Measurements from ENCODE around the gene IL17REL.

The IL17REL gene

DNA sequence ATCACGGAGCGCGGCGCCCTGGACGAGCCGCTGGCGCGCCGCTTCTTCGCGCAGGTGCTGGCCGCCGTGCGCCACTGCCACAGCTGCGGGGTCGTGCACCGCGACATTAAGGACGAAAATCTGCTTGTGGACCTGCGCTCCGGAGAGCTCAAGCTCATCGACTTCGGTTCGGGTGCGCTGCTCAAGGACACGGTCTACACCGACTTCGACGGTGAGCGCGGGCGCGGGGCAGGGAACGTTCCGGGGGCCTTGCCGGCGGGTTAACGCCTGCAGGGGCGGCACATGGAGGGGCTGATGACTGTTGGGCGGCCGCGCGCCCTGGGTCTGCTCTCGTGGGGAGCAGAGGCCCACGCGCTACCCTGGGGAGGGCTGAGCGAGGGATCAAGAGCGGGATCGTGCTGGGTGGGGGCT is 51.0 kb downstream of the IL17REL start:
- Histone ChIP-seq H3K27me3 (no peaks in the 10 kb centered on the region), H3K4me1 (peaks cover 16% of the 10 kb centered on the region), H3K4me3 (ENCODE audit: low read depth, low read length) (peak overlapping the region; percentile 87), H3K9me3 (no peaks in the 10 kb centered on the region), H3K36me3 (peaks cover 21% of the 10 kb centered on the region)
- peak; percentile 41 for DNase-seq
- TF ChIP-seq, protein P1, sequence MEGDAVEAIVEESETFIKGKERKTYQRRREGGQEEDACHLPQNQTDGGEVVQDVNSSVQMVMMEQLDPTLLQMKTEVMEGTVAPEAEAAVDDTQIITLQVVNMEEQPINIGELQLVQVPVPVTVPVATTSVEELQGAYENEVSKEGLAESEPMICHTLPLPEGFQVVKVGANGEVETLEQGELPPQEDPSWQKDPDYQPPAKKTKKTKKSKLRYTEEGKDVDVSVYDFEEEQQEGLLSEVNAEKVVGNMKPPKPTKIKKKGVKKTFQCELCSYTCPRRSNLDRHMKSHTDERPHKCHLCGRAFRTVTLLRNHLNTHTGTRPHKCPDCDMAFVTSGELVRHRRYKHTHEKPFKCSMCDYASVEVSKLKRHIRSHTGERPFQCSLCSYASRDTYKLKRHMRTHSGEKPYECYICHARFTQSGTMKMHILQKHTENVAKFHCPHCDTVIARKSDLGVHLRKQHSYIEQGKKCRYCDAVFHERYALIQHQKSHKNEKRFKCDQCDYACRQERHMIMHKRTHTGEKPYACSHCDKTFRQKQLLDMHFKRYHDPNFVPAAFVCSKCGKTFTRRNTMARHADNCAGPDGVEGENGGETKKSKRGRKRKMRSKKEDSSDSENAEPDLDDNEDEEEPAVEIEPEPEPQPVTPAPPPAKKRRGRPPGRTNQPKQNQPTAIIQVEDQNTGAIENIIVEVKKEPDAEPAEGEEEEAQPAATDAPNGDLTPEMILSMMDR (IDR thresholded peaks at IDR 0.05; ENCODE audit: low read depth, low read length): no peak

DNA sequence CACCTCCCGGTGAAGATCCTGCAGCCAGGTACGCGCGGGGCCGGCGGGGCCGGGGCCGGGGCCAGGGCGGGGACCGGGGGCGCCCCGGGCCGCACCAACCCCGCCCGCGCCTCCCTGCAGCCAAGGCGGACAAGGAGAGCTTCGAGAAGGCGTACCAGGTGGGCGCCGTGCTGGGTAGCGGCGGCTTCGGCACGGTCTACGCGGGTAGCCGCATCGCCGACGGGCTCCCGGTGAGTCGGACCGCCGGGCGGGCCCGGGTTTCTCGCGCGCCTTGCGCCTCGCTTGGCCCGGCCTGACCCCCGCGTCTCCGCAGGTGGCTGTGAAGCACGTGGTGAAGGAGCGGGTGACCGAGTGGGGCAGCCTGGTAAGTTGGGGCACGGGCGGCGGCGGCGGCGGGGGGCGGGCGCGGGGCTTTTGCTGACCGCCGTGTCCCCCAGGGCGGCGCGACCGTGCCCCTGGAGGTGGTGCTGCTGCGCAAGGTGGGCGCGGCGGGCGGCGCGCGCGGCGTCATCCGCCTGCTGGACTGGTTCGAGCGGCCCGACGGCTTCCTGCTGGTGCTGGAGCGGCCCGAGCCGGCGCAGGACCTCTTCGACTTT is 51.5 kb downstream of the IL17REL start:
- Histone ChIP-seq H3K36me3 (peaks cover 21% of the 10 kb centered on the region), H3K4me1 (peaks cover 15% of the 10 kb centered on the region), H3K4me3 (ENCODE audit: low read depth, low read length) (peak overlapping the region; percentile 87)

DNA sequence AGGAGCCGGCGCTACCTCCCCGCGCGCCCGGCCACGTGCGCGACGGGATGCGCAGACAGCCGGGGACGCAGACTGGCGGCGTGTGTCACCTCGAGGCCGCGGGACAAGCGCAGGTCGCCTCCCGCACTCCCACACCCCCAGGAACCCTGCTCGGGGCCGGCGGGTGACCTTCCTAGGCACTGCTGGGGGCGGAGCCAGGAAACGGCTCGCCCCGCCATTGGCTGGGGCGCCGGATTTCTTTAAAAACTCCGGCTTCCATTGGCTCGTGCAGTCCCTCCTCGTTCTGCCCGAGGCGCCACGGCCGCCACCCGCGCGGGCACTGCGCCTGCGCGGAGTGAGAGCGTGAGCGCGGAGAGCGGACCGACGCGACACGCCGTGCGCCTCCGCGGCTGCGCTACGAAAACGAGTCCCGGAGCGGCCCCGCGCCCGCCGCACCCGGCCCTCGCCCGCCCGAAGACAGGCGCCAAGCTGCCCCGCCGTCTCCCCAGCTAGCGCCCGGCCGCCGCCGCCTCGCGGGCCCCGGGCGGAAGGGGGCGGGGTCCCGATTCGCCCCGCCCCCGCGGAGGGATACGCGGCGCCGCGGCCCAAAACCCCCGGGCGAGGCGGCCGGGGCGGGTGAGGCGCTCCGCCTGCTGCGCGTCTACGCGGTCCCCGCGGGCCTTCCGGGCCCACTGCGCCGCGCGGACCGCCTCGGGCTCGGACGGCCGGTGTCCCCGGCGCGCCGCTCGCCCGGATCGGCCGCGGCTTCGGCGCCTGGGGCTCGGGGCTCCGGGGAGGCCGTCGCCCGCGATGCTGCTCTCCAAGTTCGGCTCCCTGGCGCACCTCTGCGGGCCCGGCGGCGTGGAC is 52.2 kb downstream of the IL17REL start, which contains the start of gene PIM3:
Gene PIM3, plus strand, starts transcription at position 614 of the 846 bp plus-strand sequence. Its CDS starts 176 bp downstream, at position 790.
- peaks cover 15% of the 10 kb centered on the region for H3K4me1 ChIP-seq
- peak; percentile 94 for DNase-seq
- no peaks in the 10 kb centered on the region for H3K9me3 ChIP-seq
- TF ChIP-seq, protein P1 (IDR thresholded peaks at IDR 0.05; ENCODE audit: low read depth, low read length): no peak
- peaks cover 21% of the 10 kb centered on the region for H3K36me3 ChIP-seq
- no peaks in the 10 kb centered on the region for H3K27me3 ChIP-seq
- peak within 1 kb of the TSS; percentile 87 for H3K4me3 ChIP-seq (ENCODE audit: low read depth, low read length)

More for the DNA sequence above, 51.5 kb downstream of the IL17REL start:
- Histone ChIP-seq H3K9me3 (no peaks in the 10 kb centered on the region), H3K27me3 (no peaks in the 10 kb centered on the region)
- TF ChIP-seq, protein P1 (IDR thresholded peaks at IDR 0.05; ENCODE audit: low read depth, low read length): no peak
- DNase-seq: peak; percentile 56

DNA sequence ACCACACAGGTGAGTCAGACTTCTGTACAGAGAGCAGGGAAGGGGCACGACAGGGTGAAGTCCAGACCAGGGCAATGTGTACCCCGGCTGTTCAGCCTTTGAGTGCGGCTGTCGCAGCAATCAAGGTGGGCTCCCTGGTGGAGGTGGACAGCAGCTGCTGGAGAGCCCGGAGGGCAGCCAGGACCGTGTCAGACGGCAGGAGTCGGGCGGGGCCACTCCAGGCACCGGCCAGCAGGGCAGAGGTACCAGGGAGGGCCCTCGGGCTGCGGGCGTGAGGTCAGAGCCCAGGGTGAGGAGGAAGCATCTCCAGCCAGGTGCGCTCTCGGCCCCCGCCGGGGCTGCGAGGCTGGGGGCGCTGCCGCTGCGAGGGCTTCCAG is 52.8 kb downstream of the IL17REL start:
- no peaks in the 10 kb centered on the region for H3K27me3 ChIP-seq
- H3K9me3 ChIP-seq: no peaks in the 10 kb centered on the region
- TF ChIP-seq, protein P1 (IDR thresholded peaks at IDR 0.05; ENCODE audit: low read depth, low read length): no peak
- peaks cover 21% of the 10 kb centered on the region for H3K36me3 ChIP-seq
- H3K4me3 ChIP-seq (ENCODE audit: low read depth, low read length): peak overlapping the region; percentile 87
- no peak for DNase-seq
- H3K4me1 ChIP-seq: peaks cover 15% of the 10 kb centered on the region

DNA sequence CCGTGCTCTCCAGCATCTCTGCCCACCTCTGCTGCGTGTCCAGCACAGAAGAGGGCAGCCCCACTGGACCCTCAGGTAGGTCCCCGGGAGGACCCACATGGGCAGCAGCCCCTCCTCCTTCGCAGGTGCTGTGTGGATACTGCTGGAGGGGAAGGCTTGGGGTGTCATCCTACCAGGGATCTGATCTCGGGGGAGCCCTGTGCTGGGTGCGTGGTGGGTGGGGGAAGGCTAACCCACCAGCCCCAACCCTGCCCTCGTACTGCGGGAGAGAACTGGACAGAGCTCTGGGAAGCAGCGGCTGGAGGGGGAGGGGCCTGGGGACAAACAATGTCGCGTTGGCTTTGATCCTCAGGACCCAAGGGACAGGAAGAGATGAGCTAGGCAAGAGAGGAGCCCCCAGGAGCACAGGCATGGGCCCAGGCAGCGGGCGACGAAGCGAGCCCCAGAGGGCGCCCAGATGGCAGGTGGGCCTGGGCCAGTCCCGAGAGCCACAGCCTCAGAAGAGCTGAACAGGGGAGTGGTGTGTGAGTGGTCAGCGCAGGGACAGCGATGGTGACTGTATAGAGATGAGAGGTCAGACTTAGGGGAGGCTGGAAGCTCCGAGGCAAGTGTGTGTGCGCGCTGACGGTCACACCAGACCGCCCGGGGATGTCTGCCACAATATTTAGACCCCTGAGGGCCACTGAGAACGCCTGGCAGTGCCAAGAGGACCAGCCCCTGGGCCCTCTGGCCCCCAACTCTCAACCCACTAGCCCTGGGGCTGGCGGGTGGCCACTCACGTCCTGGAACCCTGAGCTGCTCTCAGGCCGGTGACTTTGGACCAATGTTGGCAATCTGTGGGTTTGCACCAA is 53.4 kb downstream of the IL17REL start:
- peak; percentile 27 for DNase-seq
- H3K4me1 ChIP-seq: peaks cover 15% of the 10 kb centered on the region
- H3K4me3 ChIP-seq (ENCODE audit: low read depth, low read length): peak overlapping the region; percentile 87
- peaks cover 21% of the 10 kb centered on the region for H3K36me3 ChIP-seq
- TF ChIP-seq, protein P1 (IDR thresholded peaks at IDR 0.05; ENCODE audit: low read depth, low read length): no peak
- H3K27me3 ChIP-seq: no peaks in the 10 kb centered on the region
- H3K9me3 ChIP-seq: no peaks in the 10 kb centered on the region
